ENCODE measurements around the gene SPRR1A.

- TF ChIP-seq, protein P1, sequence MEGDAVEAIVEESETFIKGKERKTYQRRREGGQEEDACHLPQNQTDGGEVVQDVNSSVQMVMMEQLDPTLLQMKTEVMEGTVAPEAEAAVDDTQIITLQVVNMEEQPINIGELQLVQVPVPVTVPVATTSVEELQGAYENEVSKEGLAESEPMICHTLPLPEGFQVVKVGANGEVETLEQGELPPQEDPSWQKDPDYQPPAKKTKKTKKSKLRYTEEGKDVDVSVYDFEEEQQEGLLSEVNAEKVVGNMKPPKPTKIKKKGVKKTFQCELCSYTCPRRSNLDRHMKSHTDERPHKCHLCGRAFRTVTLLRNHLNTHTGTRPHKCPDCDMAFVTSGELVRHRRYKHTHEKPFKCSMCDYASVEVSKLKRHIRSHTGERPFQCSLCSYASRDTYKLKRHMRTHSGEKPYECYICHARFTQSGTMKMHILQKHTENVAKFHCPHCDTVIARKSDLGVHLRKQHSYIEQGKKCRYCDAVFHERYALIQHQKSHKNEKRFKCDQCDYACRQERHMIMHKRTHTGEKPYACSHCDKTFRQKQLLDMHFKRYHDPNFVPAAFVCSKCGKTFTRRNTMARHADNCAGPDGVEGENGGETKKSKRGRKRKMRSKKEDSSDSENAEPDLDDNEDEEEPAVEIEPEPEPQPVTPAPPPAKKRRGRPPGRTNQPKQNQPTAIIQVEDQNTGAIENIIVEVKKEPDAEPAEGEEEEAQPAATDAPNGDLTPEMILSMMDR (conservative IDR thresholded peaks at IDR 0.05; ENCODE audit: low read depth, low read length), result no peak
- no peak for TF ChIP-seq POLR2A (IDR thresholded peaks at IDR 0.05; ENCODE audit: low read depth, low read length)
- no peak for TF ChIP-seq RAD21 (IDR thresholded peaks at IDR 0.05; ENCODE audit: low read length)
- no peak for TF ChIP-seq MAFK (IDR thresholded peaks at IDR 0.05; ENCODE audit: low read depth, low read length)
- no peak for TF ChIP-seq RFX5 (IDR thresholded peaks at IDR 0.05; ENCODE audit: low read depth, low read length)
- no peak for TF ChIP-seq SMC3 (IDR thresholded peaks at IDR 0.05; ENCODE audit: low read depth, low read length)
These were observed 37.1 kb upstream of the SPRR1A start, which contains the start of gene SPRR5 for GRCh38 chr1:152946651-152947256.
